Left kidney (tissue), 2 donors: Measurements from ENCODE around the gene TSPEAR. TPM values are rescaled to one million over a fixed set of nuclear protein-coding genes. Genes with fewer than 3 reads are reported as not detected.

ENCODE experiments used
- DNase-seq: peaks from one replicate; pipeline ENCODE4 v3.0.0-alpha.2; 2013
- polyA plus RNA-seq: library from polyadenylated mRNA; unstranded; fragments of 120-200 nt; gene quantifications from one replicate; pipeline ENCODE4 v1.2.1, GENCODE V29; 2013; ENCODE audit not compliant: insufficient read length

The TSPEAR gene
- polyA plus RNA-seq, 1 donor, result 0.96 TPM

DNA sequence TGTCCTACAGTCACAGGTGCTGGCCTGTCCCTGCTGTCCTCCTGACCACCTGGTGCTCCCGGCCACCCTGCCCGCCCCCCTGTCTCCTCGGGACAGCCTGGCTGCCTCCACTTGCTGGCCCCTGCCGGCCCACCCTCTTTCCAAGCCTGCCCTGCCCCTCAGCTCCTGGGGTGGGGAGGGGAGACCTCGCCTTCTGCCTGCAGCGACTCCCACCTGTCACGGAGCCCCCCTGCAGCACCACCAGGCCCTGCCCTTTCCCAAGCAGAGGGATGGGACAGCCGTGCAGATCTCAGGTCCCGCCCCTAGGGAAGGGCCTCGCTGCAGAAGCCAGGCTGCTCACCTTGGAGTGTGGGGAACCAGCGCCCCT lies 248.6 kb downstream of the TSPEAR start:
- no peak for DNase-seq

DNA sequence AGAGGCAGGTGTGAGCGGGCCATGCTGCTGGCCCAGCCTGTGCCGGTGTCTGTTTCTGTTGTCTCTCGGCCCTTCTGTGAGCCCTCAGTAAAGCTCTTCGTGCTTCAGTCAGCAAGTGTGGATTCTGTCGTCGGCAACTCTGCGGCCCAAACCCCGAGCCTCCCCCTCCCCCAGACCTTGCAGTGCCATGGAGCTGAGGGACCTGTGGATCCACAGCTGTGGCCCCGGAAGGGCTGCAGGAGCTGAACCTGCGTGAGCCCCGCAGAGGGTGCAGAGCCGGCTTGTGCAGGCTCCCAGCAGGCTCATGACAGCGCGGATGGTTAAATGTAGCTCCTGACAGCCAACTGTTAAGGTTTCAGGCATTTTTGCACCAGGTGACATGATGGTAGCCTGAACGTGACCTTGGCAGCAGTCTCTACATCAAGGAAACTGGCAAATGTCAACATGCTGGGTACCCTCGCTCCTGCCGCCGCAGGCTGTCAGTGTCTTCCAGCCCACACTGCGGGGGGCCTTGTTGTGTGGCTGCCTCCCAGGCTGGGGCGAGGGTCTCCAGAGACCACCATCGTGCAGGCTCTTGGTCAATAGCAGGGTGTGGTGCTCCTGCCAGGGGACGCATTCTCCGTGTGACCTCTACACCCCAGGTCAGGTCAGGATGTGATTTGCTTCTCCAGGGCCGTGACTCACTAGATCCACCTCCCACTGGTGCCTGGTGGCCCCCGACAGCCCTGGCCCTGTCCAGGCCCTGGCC lies 249.1 kb downstream of the TSPEAR start:
- no peak for DNase-seq

DNA sequence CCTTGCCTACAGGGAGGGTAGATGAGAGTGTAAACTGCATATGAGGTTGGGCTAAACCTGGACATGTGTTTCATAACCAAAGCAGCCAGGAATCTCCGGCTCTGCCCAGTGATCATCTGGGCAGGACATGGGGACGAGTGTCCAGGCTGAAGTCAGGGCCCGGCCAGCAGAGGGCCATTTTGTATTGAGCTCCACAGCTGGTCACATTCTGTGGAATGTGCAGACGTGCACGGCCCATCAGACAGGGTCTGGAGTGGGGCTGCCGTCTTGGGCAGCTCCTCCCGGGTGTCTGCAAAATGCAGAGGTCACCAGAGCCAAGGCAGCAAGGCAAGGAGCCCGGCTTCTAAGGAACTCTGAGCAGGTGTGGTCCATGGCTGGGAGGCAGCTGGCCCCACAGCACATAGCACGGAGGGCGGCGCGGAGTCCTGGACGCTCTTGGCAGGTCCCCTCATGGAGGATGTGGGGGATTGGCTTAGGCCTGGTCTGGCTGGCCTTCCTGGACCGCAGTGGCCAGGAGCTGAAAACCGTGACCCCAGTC lies 249.8 kb downstream of the TSPEAR start:
- no peak for DNase-seq

DNA sequence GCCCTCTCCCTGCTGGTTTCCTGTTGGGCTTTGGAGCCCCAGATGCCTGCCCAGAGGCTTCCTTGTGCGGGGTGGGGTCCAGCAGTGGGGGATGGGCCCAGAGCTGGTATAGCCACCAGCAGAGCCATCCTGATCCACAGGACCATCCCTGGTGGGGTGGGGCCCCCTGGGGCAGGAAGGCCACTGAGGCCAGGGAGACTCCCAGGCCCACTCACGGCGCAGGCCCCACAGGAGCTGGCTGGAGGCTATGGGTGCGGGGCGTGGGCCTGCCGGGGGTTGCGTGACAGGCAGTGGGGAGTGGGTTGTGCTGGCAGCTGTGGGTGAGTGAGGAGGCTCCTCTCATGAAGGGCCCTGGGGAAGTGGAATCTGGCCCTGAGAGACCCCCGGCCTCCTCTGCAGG lies 250.4 kb downstream of the TSPEAR start:
- DNase-seq, result no peak

DNA sequence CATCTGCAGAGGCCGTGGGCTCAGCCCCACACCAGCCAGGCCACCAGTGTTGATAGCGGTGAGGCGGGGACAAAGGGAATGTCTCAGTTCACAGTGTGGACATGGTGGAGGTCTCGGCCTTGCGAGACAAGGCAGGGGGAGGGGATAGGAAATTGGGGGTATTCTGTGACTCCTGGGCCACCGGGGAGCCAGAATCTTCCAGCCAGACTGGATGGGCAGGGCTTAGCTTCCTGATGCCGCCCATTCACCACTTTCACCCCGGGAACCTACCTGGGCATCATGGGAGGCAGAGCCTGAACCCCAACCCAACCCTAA lies 251.0 kb downstream of the TSPEAR start:
- DNase-seq, result no peak

DNA sequence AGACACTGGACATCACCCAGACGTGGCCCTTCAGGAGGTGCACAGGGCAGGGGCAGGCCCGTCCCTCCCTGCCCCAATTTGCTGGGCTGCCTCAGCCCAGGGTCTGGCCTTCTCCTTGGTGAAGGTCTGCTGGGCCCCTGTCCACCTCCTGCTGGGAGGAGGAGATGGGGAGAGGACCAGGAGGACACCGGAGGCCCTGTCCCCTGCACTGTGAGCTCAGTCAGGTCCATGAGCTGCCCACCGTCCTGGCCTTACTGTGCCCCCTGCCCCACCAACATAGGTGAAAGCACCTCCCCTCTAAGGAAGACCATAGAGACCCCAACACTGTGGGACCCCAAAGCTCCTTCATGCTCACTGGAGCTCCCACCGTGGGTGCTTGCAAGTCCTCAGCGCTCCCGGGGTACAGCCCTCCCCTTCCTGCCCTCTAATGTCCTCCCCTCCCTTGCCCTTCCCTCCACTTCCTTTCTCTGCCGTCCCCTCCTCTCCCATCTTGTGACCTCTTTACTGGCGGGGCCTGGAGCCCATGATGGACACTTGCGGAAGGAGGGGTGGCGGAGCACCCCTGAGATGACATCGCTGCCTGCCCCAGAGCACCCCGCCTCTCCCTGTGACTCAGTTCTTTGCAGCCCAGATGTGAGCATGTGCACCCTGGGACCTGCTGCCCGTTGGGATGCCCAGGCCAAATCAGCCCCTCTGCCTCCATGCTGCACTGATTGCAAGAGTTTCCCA lies 251.5 kb downstream of the TSPEAR start:
- DNase-seq, result no peak

DNA sequence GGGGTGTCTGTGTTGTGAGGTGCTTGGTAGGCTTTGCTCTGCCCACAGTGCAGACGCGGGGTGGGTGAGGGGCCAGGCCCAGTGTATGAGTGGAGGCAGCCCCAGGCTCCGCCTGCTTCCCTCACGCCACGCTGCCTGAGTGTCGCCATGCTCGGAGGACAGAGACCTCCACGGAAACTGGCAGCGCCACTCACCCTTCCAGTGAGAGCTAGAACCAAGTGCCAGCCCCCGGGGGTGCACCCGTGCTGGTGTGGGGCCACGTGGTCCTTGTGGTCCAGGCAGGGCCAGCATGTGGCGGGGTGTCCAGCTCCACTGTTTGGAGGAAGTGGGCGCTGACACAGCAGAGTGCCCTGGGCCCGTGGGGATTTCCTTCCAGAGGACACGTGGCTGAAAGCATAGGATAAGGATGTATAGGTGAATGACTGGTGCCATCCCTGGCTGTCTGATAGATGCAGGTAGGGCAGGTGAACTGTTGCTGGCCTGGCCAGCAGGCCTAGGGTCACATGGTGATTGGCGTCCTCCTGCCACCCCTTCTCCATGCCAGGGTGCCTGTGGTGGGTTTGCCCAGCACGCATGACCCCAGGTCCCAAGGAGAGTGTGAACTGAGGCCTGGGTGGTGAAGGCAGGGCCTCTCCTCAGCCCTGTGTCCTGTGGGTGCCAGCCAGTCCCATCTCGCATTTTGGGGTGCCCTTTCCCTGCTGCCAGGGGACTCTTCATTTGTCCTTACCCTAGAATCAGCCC lies 252.2 kb downstream of the TSPEAR start:
- DNase-seq, result no peak

DNA sequence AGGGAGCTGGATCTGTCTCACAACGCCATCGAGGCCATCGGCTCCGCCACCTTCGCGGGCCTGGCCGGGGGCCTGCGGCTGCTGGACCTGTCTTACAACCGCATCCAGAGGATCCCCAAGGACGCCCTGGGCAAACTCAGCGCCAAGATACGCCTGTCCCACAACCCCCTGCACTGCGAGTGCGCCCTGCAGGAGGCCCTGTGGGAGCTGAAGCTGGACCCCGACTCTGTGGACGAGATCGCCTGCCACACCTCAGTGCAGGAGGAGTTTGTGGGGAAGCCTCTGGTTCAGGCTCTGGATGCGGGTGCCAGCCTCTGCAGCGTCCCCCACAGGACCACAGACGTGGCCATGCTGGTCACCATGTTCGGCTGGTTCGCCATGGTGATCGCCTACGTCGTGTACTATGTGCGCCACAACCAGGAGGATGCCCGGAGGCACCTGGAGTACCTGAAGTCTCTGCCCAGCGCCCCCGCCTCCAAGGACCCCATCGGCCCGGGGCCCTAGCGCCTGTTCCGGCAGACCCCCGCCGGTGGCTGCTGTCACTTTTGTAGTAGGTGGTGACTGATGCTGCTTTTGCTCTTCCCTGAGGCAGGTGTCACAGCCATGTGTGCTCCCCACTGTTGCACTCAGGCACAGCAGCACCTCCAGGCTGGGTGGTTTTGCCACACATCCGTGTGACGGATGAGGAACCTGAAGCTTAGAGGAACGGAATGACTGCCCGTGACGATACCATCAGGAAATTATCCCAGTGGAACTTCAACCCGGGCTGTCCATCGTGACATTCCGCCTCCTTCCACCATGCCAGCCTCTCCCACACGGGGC lies 254.2 kb downstream of the TSPEAR start:
- DNase-seq, result no peak

DNA sequence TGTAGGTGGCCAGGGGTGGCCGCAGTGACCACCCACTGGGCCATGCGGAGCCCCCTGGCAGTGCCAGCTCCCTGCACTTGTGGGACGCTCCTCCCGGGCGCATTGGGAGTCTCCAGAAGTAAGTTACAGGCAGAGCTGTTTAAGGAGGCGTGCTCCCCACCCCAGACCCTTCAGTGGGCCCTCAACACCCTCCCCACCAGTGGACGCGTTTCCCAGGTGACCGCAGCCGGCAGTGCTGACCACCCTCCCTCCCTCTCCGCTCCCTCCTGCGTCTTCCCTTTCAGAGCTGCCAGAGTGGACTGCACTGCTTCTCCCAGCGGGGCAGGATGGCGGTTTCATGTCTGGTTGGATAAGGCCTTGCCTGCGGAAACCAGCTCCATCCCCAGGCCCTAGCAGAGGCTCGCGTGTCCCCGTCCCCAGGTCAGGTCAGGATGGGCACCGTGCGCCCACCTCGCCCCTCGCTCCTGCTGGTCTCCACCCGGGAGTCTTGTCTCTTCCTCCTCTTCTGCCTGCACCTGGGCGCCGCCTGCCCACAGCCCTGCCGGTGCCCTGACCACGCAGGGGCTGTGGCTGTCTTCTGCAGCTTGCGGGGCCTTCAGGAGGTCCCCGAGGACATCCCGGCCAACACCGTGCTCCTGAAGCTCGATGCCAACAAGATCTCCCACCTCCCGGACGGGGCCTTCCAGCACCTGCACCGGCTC lies 255.0 kb downstream of the TSPEAR start:
- DNase-seq, result no peak

DNA sequence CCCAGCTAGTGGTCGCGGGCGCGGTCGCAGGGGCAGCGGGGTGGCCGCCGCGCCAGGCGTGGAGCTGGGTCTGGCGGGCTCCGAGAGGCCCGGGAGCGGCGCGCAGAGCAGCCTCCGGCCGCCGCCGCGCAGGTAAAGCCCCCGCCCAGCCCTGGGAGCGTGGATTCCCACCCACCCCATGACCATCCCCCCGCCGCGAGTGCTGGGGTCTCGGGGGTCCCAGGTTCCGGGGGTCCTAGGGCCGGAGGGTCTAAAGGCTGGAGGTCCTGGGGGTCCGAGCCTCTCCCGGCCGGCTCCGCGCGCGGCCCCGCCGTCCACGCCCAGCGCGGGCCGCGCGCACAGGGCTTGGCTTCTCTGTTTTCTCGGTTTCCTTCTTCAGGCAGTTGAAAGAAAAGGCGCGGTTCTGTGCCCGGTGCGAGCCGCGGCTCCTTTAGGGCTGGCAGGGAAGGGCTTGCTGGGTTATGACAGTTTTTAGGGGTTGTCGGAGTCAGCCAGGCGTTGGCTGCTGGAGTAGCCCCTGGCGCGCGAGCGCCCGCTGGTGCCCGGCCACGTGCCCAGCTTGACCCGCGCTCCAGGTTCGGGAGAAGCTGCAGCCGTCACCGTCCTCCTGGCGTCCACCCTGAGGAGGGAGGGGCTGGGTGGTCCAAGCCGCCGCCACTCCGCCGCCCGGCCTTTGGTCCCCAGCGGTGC lies 255.7 kb downstream of the TSPEAR start:
- DNase-seq, result no peak

DNA sequence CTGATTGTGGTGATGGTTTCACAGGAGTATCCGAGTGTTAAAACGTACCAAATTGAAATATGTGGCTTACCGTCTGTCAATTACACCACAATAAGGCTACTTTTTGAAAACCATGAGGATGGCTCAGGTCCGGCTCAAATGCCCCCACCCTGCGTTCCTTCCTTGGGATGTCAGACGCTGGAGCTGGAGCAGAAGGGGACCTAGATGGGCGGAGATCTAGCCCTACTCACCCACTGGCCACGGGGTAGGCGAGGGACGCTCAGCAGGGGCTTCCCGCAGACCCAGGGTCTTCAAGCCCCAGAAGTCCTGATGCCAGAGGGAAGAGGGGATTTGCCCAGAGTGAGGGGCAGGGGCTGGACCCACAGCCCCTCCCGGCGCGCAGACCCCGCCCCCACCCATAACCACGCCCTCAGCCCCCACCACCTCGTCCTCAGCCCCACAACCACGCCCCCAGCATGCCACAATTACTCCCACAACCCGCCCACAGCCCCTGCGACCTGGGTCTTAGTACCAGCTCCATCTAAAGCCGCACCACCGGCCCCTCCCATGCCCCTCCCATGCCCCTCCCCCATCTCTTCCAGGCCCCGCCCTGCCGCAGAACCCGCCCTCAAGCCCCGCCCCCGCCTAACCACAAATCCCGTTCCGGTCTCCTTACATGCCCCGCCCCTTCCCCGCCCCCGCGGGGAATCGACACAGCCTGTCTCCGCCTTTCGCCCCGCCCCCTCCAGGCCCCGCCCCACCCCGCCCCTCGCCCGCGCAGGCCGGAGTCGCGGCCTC lies 256.4 kb downstream of the TSPEAR start, which contains the start of gene LRRC3:
Gene LRRC3, plus strand, starts transcription at position 764 of the 777 bp plus-strand sequence. CDS start 1,135 bp downstream, outside the sequence.
- DNase-seq, result peak; percentile 80

DNA sequence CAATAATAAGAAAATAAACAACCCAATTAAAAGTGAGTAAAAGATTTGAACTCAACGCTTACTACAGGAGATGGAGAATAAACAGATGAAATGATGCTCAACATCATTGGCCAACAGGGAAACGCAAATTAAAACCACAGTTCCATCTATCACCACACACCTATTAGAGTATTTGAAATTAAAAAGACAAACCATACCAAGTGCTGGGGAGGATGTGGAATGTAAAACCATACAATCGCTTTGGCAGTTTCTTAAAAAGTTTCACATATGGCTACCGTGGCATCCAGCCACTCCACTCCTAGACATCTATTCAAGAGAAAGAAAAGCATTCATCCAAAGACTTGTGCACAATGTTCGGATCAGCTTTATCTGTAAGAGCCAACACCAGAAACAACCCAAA lies 257.3 kb downstream of the TSPEAR start:
- DNase-seq, result no peak

DNA sequence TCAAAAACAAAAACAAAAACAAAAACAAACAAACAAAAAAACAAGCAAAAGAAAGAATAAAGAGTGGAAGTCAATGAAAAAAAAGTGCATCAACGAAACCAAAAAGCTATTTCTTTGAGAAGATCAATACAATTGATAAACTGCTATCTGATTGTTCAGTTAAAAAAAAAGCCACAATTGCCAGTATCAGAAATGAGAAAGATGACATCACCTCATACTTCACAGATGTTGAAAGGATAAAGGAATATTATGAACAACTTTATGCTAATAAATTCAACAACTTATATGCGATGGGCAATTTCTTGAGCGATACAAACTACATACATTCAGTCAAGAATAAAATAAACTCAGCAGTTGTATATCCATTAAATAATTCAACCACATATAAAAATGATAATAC lies 258.3 kb downstream of the TSPEAR start:
- no peak for DNase-seq

DNA sequence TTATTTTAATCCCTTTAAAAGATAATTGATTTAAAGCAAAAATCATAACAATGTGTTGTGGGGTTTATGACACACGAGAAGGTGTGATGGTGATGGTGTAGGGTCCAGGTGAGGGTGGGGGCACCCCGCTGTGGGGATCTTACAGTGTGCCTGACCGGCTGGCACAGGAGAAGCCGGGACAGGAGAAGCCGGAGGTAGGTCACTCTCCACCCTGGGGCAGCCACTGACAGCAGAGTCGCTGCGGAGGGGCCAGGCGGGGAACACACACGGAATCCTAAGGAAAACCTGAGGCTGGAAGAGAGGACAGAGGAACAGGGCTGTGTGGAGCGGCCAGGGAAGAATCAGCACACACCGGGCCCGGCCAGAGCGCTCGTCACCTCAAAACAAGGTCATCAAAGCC lies 260.4 kb downstream of the TSPEAR start:
- DNase-seq, result no peak

DNA sequence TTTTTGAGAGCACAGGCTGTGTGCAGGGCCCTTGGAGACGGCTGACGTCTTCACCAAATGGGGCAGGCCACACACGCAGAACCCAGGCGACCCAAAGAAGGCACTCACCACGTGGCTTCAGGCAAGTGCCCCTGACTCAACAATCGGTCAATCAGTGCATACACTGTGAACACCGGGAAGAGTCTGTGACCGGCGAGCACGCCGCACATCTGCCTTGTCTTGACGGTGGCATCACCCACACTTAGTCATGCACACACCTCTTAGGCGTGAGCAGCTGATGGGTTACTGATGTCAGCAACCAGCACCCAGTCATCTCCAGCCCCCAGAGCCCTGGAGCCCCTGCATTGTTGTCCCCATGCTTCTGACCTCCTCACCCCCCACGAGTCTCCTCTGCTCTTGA lies 261.0 kb downstream of the TSPEAR start:
- no peak for DNase-seq

DNA sequence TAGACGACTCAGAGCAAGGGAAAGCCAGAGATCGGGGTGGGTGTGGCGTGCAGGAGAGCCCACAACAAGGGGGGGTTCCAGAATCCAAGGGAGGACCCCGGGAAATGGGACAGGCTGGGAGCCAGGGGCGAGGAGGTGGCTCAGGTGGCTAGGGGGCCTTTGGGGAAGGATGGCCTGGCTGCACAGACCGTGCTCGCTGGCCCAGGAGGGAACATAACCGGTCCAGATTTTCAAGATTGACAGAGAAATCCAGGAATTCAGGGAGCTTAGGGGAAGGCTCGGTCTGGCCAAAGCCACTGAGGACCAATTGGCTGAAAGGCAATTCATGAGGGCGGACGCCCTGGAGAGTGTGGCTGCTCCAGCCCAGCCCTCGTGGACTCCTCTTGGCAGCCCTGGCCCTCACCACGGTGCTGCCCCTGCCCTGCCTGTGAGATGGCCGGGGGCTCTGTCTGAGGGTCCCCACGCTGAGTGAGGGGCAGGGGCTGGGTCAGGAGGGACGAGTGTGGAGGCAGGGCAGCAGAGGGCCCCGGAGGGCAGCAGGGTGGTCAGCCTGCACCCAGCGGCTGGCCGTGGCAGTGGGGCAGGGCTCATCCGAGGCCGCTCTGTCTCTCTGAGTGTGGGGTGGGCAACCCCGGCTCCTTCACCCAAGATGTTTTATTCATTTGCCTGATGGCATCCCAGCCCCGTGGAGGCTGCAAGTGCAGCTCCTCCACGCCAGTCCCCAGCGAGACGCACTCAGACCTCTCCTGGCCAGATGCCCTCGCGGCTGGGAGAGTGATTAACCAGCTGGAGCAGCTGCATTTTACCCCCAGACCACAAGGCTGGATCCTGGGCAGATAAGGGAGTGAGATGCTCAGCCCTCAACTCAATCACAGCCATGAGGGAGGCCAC lies 261.7 kb downstream of the TSPEAR start:
- DNase-seq, result no peak

DNA sequence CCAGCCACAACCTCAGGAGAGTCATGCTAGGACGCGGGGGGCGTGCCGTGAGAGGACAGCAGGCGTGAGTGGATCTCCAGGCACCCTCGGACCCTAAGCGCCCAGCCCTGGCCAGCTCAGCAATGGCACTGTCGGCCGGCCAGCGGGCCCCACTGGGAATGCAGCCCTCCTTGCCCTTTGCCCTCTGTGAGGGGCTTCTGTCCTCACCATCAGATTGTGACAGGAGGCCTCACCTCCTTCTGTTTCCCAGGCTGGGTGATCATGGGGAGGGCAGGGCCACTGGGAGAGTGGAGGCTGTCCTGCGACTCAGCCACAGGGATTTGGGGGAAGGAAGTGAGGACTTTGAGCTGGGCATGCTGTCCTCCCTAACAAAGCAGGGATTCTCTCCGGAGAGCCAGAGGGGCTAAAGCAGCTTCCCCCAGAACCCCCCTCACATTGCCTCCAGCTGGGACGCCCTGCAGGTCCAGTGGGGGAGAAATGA lies 262.7 kb downstream of the TSPEAR start:
- DNase-seq, result no peak
